Neutrophil (primary cell): Measurements from ENCODE around the gene RPS27.

Experiments used
- H3K27ac ChIP-seq: fragments of 200-600 bp; sonication (generic); 2 replicates; pipeline ENCODE4 v1.5.1; 2016; ENCODE audit warnings: mild to moderate bottlenecking, moderate library complexity
- H3K27me3 ChIP-seq: fragments of 200-600 bp; sonication (generic); 2 replicates; pipeline ENCODE4 v1.6.0; 2016; ENCODE audit warnings: mild to moderate bottlenecking
- H3K36me3 ChIP-seq: fragments of 200-600 bp; sonication (generic); 2 replicates; pipeline ENCODE4 v1.5.1; 2017
- H3K4me1 ChIP-seq, 2 experiments: fragments of 200-600 bp in 1 of 2; sonication (generic) in 1 of 2; 1 replicate in 1 of 2; 2 replicates in 1 of 2; pipeline versions ENCODE4 v1.5.1 to v1.6.1; 2013 to 2016; ENCODE audit warnings: low read depth in 1 of 2, low read length in 1 of 2, mild to moderate bottlenecking in 1 of 2, moderate library complexity in 1 of 2; ENCODE audit not compliant: control insufficient read depth in 1 of 2, insufficient read depth in 1 of 2
- H3K4me3 ChIP-seq, 2 experiments: fragments of 200-600 bp in 1 of 2; sonication (generic) in 1 of 2; 1 replicate in 1 of 2; 2 replicates in 1 of 2; pipeline ENCODE4 v1.5.1; 2013 to 2016; ENCODE audit warnings: low read depth in 1 of 2, low read length in 1 of 2, mild to moderate bottlenecking in 1 of 2, moderate library complexity in 1 of 2
- H3K9me3 ChIP-seq: fragments of 200-600 bp; sonication (generic); 2 replicates; pipeline ENCODE4 v1.5.1; 2016
- CTCF ChIP-seq: fragments of 200-600 bp; sonication (generic); IDR thresholded peaks from 2 replicates; pipeline ENCODE4 v1.5.1; 2016; ENCODE audit warnings: antibody characterized with exemption

Gene RPS27

DNA sequence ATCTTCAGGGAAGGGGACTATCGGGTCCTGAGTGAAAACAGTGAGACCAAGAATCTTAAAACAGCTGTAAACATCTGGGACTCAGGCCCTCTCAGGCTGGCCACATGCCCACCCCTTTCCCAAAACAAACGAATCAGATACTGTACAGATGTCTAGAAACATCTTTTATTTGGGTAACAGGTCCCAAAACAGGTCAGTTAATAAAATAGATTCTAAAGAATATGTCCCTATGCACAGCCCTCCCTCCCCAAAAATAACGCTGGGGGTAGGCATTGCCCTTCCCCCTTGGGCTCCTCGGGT is 31.7 kb upstream of the RPS27 start:
- TF ChIP-seq CTCF = no peak
- H3K9me3 ChIP-seq = no peaks in the 10 kb centered on the region

DNA sequence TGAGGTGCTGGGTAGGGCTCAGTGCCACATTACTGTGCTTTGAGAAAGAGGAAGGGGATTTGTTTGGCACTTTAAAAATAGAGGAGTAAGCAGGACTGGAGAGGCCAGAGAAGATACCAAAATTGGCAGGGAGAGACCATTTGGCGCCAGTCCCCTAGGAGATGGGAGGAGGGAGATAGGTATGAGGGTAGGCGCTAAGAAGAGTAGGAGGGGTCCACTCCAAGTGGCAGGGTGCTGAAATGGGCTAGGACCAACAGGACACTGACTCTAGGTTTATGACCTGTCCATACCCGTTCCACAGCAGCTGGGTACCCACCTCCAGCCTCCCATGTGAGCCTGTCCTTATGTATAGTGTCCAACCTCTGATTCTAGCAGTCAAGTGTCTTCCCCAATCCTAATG is 31.1 kb upstream of the RPS27 start:
- no peaks in the 10 kb centered on the region for H3K27me3 ChIP-seq
- H3K27ac ChIP-seq = peak overlapping the region; percentile 98
- no peaks in the 10 kb centered on the region for H3K9me3 ChIP-seq
- no peak for TF ChIP-seq CTCF
- no peak overlapping the region for H3K4me3 ChIP-seq
- H3K4me1 ChIP-seq = peaks cover 51 to 60% of the 10 kb centered on the region in 2 experiments
- H3K36me3 ChIP-seq = peaks cover 12% of the 10 kb centered on the region

More for the DNA sequence above, 31.7 kb upstream of the RPS27 start:
- Histone ChIP-seq H3K27me3 (no peaks in the 10 kb centered on the region), H3K4me3 (peak overlapping the region; percentile 90 to 99), H3K27ac (peak overlapping the region; percentile 98), H3K4me1 (peaks cover 47 to 55% of the 10 kb centered on the region in 2 experiments), H3K36me3 (peaks cover 17% of the 10 kb centered on the region)

DNA sequence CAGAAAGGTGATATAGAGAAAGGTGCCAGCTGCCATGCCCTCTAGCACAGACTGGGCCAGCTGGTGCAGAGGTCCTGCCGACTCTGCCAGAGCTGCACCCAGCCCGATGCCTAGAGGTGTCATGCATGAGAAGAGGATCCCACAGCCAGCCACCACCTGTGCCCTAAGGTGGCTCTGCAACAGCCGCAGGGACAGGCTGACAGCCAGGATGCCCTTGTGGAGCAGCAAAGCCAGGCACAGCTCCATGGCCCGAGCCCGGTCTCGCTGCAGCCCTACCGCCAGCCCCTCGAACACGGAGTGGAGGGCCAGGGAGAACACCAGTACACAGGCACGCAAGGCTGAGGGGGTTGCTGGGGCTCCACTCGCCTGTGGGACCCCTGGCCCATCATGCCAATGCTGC is 30.4 kb upstream of the RPS27 start:
- Histone ChIP-seq H3K4me3 (no peak overlapping the region), H3K36me3 (peaks cover 8% of the 10 kb centered on the region), H3K9me3 (no peaks in the 10 kb centered on the region), H3K4me1 (peaks cover 51 to 62% of the 10 kb centered on the region in 2 experiments), H3K27ac (peak overlapping the region; percentile 17), H3K27me3 (no peaks in the 10 kb centered on the region)
- no peak for TF ChIP-seq CTCF

- peak overlapping the region; percentile 93 for H3K27ac ChIP-seq
Observed at GRCh38 chr1:153961421-153961820, 29.1 kb upstream of the RPS27 start.

GRCh38 chr1:153962088-153963029 is 28.2 kb upstream of the RPS27 start:
- H3K27ac ChIP-seq = peak overlapping the region; percentile 93
- TF ChIP-seq CTCF = no peak

More at GRCh38 chr1:153961421-153961820, 29.1 kb upstream of the RPS27 start:
- H3K4me1 ChIP-seq = peaks cover 51 to 63% of the 10 kb centered on the region in 2 experiments
- H3K4me3 ChIP-seq = no peak overlapping the region
- H3K9me3 ChIP-seq = no peaks in the 10 kb centered on the region
- no peak for TF ChIP-seq CTCF
- no peaks in the 10 kb centered on the region for H3K27me3 ChIP-seq
- H3K36me3 ChIP-seq = peaks cover 8% of the 10 kb centered on the region

More at GRCh38 chr1:153962088-153963029, 28.2 kb upstream of the RPS27 start:
- Histone ChIP-seq H3K4me1 (peaks cover 48 to 60% of the 10 kb centered on the region in 2 experiments), H3K36me3 (peaks cover 8% of the 10 kb centered on the region), H3K9me3 (no peaks in the 10 kb centered on the region), H3K4me3 (peak overlapping the region; percentile 89 to 93), H3K27me3 (no peaks in the 10 kb centered on the region)
